ENCODE data around the gene SUCLA2. TPM values are rescaled to one million over a fixed set of nuclear protein-coding genes. Genes with fewer than 3 reads are reported as not detected.

SUCLA2 gene
- total RNA-seq: 10 to 100 TPM; 49.8 to 52.3 TPM
- 33.4 TPM for polyA plus RNA-seq

- Histone ChIP-seq H3K9me3 (ENCODE audit: low read length) (no peaks in the 10 kb centered on the region), H3K36me3 (ENCODE audit: insufficient read depth, low read length) (no peaks in the 10 kb centered on the region), H3K27ac (ENCODE audit: low read depth, low read length) (peak within 1 kb of the TSS; percentile 73), H3K4me3 (ENCODE audit: low read length) (peak within 1 kb of the TSS; percentile 94), H3K4me1 (ENCODE audit: insufficient read depth, low read length) (peaks cover 16% of the 10 kb centered on the region), H3K27me3 (ENCODE audit: insufficient read depth, low read length, poor library complexity, severe bottlenecking) (no peaks in the 10 kb centered on the region)
- peak; percentile 81 to 90 (median 85) for DNase-seq
- Mint-ChIP-seq H3K4me1 (peaks cover 33 to 49% (median 45%) of the 10 kb centered on the region in 3 donors), H3K27me3 (no peaks in the 10 kb centered on the region), H3K27ac (peak within 1 kb of the TSS; percentile 56 to 95 (median 92)), H3K4me3 (peak within 1 kb of the TSS; percentile 94 to 99 (median 97)), H3K9me3 (no peaks in the 10 kb centered on the region), H3K36me3 (peaks cover 0 to 20% (median 2%) of the 10 kb centered on the region in 3 donors)
- CTCF ChIA-PET: no interaction called here
- POLR2A ChIA-PET: no interaction called here
Measured at GRCh38 chr13:48001114-48001881, at the start of gene SUCLA2. TSS of gene SUCLA2 (minus strand) at chr13:48001273. CDS start at chr13:48001269, 4 bp downstream.

GRCh38 chr13:48050550-48050949, 49.5 kb upstream of the SUCLA2 start:
- Mint-ChIP-seq H3K27me3 (no peaks in the 10 kb centered on the region), H3K27ac (peak overlapping the region in 1 of 8 donors; percentile 75), H3K4me3 (no peak overlapping the region), H3K36me3 (peaks cover 0 to 72% (median 13%) of the 10 kb centered on the region in 3 donors), H3K9me3 (no peaks in the 10 kb centered on the region), H3K4me1 (peaks cover 0 to 4% (median 2%) of the 10 kb centered on the region in 3 donors)
- Histone ChIP-seq H3K27ac (ENCODE audit: low read depth, low read length) (no peak overlapping the region), H3K27me3 (ENCODE audit: insufficient read depth, low read length, poor library complexity, severe bottlenecking) (no peaks in the 10 kb centered on the region), H3K4me1 (ENCODE audit: insufficient read depth, low read length) (no peaks in the 10 kb centered on the region), H3K9me3 (ENCODE audit: low read length) (no peaks in the 10 kb centered on the region), H3K36me3 (ENCODE audit: insufficient read depth, low read length) (peaks cover 18% of the 10 kb centered on the region), H3K4me3 (ENCODE audit: low read length) (no peak overlapping the region)
- CTCF ChIA-PET: no interaction called here
- no peak for DNase-seq
- POLR2A ChIA-PET: no interaction called here

GRCh38 chr13:48043789-48044503, 42.9 kb upstream of the SUCLA2 start:
- Histone ChIP-seq H3K9me3 (ENCODE audit: low read length) (no peaks in the 10 kb centered on the region), H3K4me1 (ENCODE audit: insufficient read depth, low read length) (peaks cover 2% of the 10 kb centered on the region), H3K27ac (ENCODE audit: low read depth, low read length) (no peak overlapping the region), H3K36me3 (ENCODE audit: insufficient read depth, low read length) (peaks cover 3% of the 10 kb centered on the region), H3K27me3 (ENCODE audit: insufficient read depth, low read length, poor library complexity, severe bottlenecking) (no peaks in the 10 kb centered on the region), H3K4me3 (ENCODE audit: low read length) (no peak overlapping the region)
- ChIA-PET CTCF (interaction anchor here (0.6 kb wide), 1 partner anchor 1001 kb away, joined by 3 read pairs; no protein-coding TSS in a partner anchor), POLR2A (no interaction called here)
- DNase-seq: no peak
- no peaks in the 10 kb centered on the region for H3K27me3 Mint-ChIP-seq
- H3K4me1 Mint-ChIP-seq: peaks cover 12 to 15% (median 13%) of the 10 kb centered on the region in 3 donors
- H3K27ac Mint-ChIP-seq: peak overlapping the region in 7 of 8 donors; percentile 0 to 83 (median 43)
- no peaks in the 10 kb centered on the region for H3K9me3 Mint-ChIP-seq
- H3K4me3 Mint-ChIP-seq: peak overlapping the region in 1 of 7 donors; percentile 2
- peaks cover 0 to 44% (median 6%) of the 10 kb centered on the region in 3 donors for H3K36me3 Mint-ChIP-seq

- H3K27me3 ChIP-seq (ENCODE audit: insufficient read depth, low read length, poor library complexity, severe bottlenecking): no peaks in the 10 kb centered on the region
- peaks cover 19 to 26% (median 22%) of the 10 kb centered on the region in 3 donors for H3K4me1 Mint-ChIP-seq
- ChIA-PET CTCF (no interaction called here), POLR2A (no interaction called here)
- no peaks in the 10 kb centered on the region for H3K9me3 Mint-ChIP-seq
- peaks cover 0 to 34% (median 6%) of the 10 kb centered on the region in 3 donors for H3K36me3 Mint-ChIP-seq
- no peak overlapping the region for H3K27ac ChIP-seq (ENCODE audit: low read depth, low read length)
- peak overlapping the region in 6 of 8 donors; percentile 2 to 61 (median 15) for H3K27ac Mint-ChIP-seq
- H3K36me3 ChIP-seq (ENCODE audit: insufficient read depth, low read length): no peaks in the 10 kb centered on the region
- no peaks in the 10 kb centered on the region for H3K9me3 ChIP-seq (ENCODE audit: low read length)
- peak overlapping the region in 1 of 7 donors; percentile 9 for H3K4me3 Mint-ChIP-seq
- no peak overlapping the region for H3K4me3 ChIP-seq (ENCODE audit: low read length)
- peaks cover 11% of the 10 kb centered on the region for H3K4me1 ChIP-seq (ENCODE audit: insufficient read depth, low read length)
- peaks cover 0 to 1% of the 10 kb centered on the region in 2 donors for H3K27me3 Mint-ChIP-seq
- no peak for DNase-seq
Measured at GRCh38 chr13:48042894-48043293, 41.8 kb upstream of the SUCLA2 start.

- CTCF ChIA-PET: no interaction called here
- Histone ChIP-seq H3K36me3 (ENCODE audit: insufficient read depth, low read length) (no peaks in the 10 kb centered on the region), H3K27ac (ENCODE audit: low read depth, low read length) (no peak overlapping the region), H3K4me3 (ENCODE audit: low read length) (no peak overlapping the region), H3K9me3 (ENCODE audit: low read length) (no peaks in the 10 kb centered on the region), H3K4me1 (ENCODE audit: insufficient read depth, low read length) (peaks cover 18% of the 10 kb centered on the region), H3K27me3 (ENCODE audit: insufficient read depth, low read length, poor library complexity, severe bottlenecking) (no peaks in the 10 kb centered on the region)
- H3K9me3 Mint-ChIP-seq: peaks cover 0 to 3% (median 0%) of the 10 kb centered on the region in 5 donors
- H3K4me1 Mint-ChIP-seq: peaks cover 29 to 40% (median 36%) of the 10 kb centered on the region in 3 donors
- H3K27me3 Mint-ChIP-seq: peaks cover 0 to 4% of the 10 kb centered on the region in 2 donors
- peaks cover 0 to 32% (median 6%) of the 10 kb centered on the region in 3 donors for H3K36me3 Mint-ChIP-seq
- H3K4me3 Mint-ChIP-seq: no peak overlapping the region
- POLR2A ChIA-PET: interaction anchor here (0.7 kb wide), 1 partner anchor 298 kb away, joined by 4 read pairs; no protein-coding TSS in a partner anchor
- no peak for DNase-seq
- peak overlapping the region in 1 of 8 donors; percentile 55 for H3K27ac Mint-ChIP-seq
Measured at GRCh38 chr13:48040896-48041295, 39.8 kb upstream of the SUCLA2 start.

GRCh38 chr13:48040049-48040448, 39.0 kb upstream of the SUCLA2 start:
- CTCF ChIA-PET: interaction anchor here (4.7 kb wide), 1 partner anchor 54 kb away, joined by 39 read pairs; the partner anchor contains the start of gene MED4
- H3K36me3 Mint-ChIP-seq: peaks cover 0 to 30% (median 6%) of the 10 kb centered on the region in 3 donors
- H3K27ac ChIP-seq (ENCODE audit: low read depth, low read length): no peak overlapping the region
- peak overlapping the region in 3 of 8 donors; percentile 48 to 50 (median 50) for H3K27ac Mint-ChIP-seq
- H3K4me3 ChIP-seq (ENCODE audit: low read length): no peak overlapping the region
- H3K4me3 Mint-ChIP-seq: peak overlapping the region in 4 of 7 donors; percentile 12 to 72 (median 37)
- POLR2A ChIA-PET: interaction anchor here (0.5 to 0.8 kb wide), 2 partner anchors 8 to 613 kb away, joined by 3 read pairs; no protein-coding TSS in a partner anchor
- no peaks in the 10 kb centered on the region for H3K9me3 ChIP-seq (ENCODE audit: low read length)
- no peaks in the 10 kb centered on the region for H3K36me3 ChIP-seq (ENCODE audit: insufficient read depth, low read length)
- H3K9me3 Mint-ChIP-seq: peaks cover 0 to 3% (median 0%) of the 10 kb centered on the region in 5 donors
- no peak for DNase-seq
- no peaks in the 10 kb centered on the region for H3K27me3 ChIP-seq (ENCODE audit: insufficient read depth, low read length, poor library complexity, severe bottlenecking)
- H3K4me1 ChIP-seq (ENCODE audit: insufficient read depth, low read length): peaks cover 18% of the 10 kb centered on the region
- H3K27me3 Mint-ChIP-seq: peaks cover 0 to 4% of the 10 kb centered on the region in 2 donors
- H3K4me1 Mint-ChIP-seq: peaks cover 29 to 40% (median 37%) of the 10 kb centered on the region in 3 donors

GRCh38 chr13:48038761-48039160, 37.7 kb upstream of the SUCLA2 start:
- H3K27me3 Mint-ChIP-seq: peaks cover 0 to 4% of the 10 kb centered on the region in 2 donors
- H3K4me1 Mint-ChIP-seq: peaks cover 28 to 42% (median 38%) of the 10 kb centered on the region in 3 donors
- Histone ChIP-seq H3K4me1 (ENCODE audit: insufficient read depth, low read length) (peaks cover 18% of the 10 kb centered on the region), H3K4me3 (ENCODE audit: low read length) (no peak overlapping the region), H3K27me3 (ENCODE audit: insufficient read depth, low read length, poor library complexity, severe bottlenecking) (no peaks in the 10 kb centered on the region), H3K36me3 (ENCODE audit: insufficient read depth, low read length) (no peaks in the 10 kb centered on the region), H3K9me3 (ENCODE audit: low read length) (no peaks in the 10 kb centered on the region), H3K27ac (ENCODE audit: low read depth, low read length) (no peak overlapping the region)
- H3K36me3 Mint-ChIP-seq: peaks cover 0 to 36% (median 9%) of the 10 kb centered on the region in 3 donors
- peak overlapping the region; percentile 92 to 97 (median 95) for H3K4me3 Mint-ChIP-seq
- ChIA-PET CTCF (interaction anchor here (0.7 to 4.7 kb wide), 10 partner anchors 10 to 454 kb away, joined by 3 to 39 read pairs (median 4); partner anchors contain the start of gene MED4), POLR2A (interaction anchor here (1.3 to 2.3 kb wide), 4 partner anchors 56 to 937 kb away, joined by 4 to 13 read pairs (median 6); partner anchors contain the start of genes FNDC3A, ITM2B, MED4 and RCBTB2)
- DNase-seq: no peak
- peaks cover 0 to 3% (median 0%) of the 10 kb centered on the region in 5 donors for H3K9me3 Mint-ChIP-seq
- H3K27ac Mint-ChIP-seq: peak overlapping the region; percentile 84 to 100 (median 98)
